Esophagus squamous epithelium (tissue), 5 donors: ENCODE measurements around the gene PLG. TPM values are rescaled to one million over a fixed set of nuclear protein-coding genes. Genes with fewer than 3 reads are reported as not detected.

Experiments
- DNase-seq: peaks from one replicate; lab custom pipeline; 2025; lab: John Stamatoyannopoulos, UW
- H3K27ac ChIP-seq, 4 donors: fragments of 200-600 bp; sonication (generic); one replicate each; pipeline ENCODE4 v1.5.1; 2016 to 2019; ENCODE audit warnings: mild to moderate bottlenecking in 1 of 4
- H3K27me3 ChIP-seq, 4 donors: fragments of 200-600 bp; sonication (generic); 1 replicate in 3 of 4; 2 replicates in 1 of 4; pipeline versions ENCODE4 v1.5.1 to v1.6.0; 2017 to 2021; ENCODE audit warnings: antibody characterized with exemption in 1 of 4
- H3K36me3 ChIP-seq, 3 donors: fragments of 200-600 bp; sonication (generic); one replicate each; pipeline ENCODE4 v1.5.1; 2016 to 2019
- H3K4me1 ChIP-seq, 3 donors: fragments of 200-600 bp; sonication (generic); one replicate each; pipeline ENCODE4 v1.5.1; 2017 to 2019
- H3K4me3 ChIP-seq, 4 donors: fragments of 200-600 bp; sonication (generic); 1 replicate in 3 of 4; 2 replicates in 1 of 4; pipeline ENCODE4 v1.5.1; 2016 to 2019; ENCODE audit warnings: mild to moderate bottlenecking in 2 of 4, moderate library complexity in 1 of 4
- H3K9me3 ChIP-seq, 3 donors: fragments of 200-600 bp; sonication (generic); one replicate each; pipeline ENCODE4 v1.5.1; 2016 to 2019
- POLR2A ChIP-seq, 4 donors: fragments of 450-650 bp; IDR thresholded peaks; one replicate each; pipeline ENCODE4 v1.6.1; 2017; ENCODE audit warnings: antibody characterized with exemption in 4 of 4, mild to moderate bottlenecking in 4 of 4, moderate library complexity in 3 of 4
- WGBS, 2 donors: methylation state at CpG; one replicate each; pipeline ENCODE4 v1.1.5; 2018; 5-methylcytosine and 5-hydroxymethylcytosine counted together
- intact Hi-C: fragments of 100-400 bp; cut with DNase I; formaldehyde crosslinking; loops from one replicate; pipeline ENCODE4 v1.15.0; 2022
- total RNA-seq, 4 donors: library from RNA; depleted of rRNA; stranded (reverse); fragments of >200 nt; gene quantifications; one replicate each; pipeline ENCODE4 v1.1.0, GENCODE V29; 2016
- TF ChIP-seq, protein P1 (sequence below), 6 experiments: fragments of 450-650 bp in 4 of 6; fragments of 200-600 bp in 2 of 6; sonication (generic) in 2 of 6; IDR thresholded peaks; one replicate each; pipeline ENCODE4 v1.5.1; 2016 to 2019; ENCODE audit warnings: antibody characterized with exemption in 6 of 6, mild to moderate bottlenecking in 4 of 6, moderate library complexity in 4 of 6
- donor health status: DM: yes; HTN: yes; CAD: no.

The PLG gene
- total RNA-seq, 4 donors from 2014 or later = not detected

DNA sequence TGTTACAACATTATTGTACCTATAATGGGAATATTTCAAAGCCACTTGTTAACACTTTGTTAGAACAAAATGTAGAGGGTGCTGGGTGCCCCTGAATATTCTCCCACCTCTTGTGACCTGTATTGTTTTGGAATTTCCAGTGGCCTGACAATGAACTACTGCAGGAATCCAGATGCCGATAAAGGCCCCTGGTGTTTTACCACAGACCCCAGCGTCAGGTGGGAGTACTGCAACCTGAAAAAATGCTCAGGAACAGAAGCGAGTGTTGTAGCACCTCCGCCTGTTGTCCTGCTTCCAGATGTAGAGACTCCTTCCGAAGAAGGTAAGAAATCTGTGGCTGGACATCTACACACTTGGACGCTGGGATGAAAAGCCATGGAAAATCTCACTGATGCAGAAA is 28.9 kb downstream of the PLG start:
- no peaks in the 10 kb centered on the region for H3K27me3 ChIP-seq
- DNase-seq = no peak
- no peak overlapping the region for H3K4me3 ChIP-seq
- H3K27ac ChIP-seq = no peak overlapping the region
- WGBS, 2 donors = 67 to 68% methylated on average over 6 of the region's 6 CpGs
- H3K9me3 ChIP-seq = no peaks in the 10 kb centered on the region
- intact Hi-C loops = loop anchor here (10.0 kb wide), 1 partner anchor 194 kb away; no protein-coding TSS in a partner anchor
- H3K36me3 ChIP-seq = no peaks in the 10 kb centered on the region
- H3K4me1 ChIP-seq = no peaks in the 10 kb centered on the region
- TF ChIP-seq POLR2A (IDR thresholded peaks at IDR 0.05) = no peak
- TF ChIP-seq, protein P1, sequence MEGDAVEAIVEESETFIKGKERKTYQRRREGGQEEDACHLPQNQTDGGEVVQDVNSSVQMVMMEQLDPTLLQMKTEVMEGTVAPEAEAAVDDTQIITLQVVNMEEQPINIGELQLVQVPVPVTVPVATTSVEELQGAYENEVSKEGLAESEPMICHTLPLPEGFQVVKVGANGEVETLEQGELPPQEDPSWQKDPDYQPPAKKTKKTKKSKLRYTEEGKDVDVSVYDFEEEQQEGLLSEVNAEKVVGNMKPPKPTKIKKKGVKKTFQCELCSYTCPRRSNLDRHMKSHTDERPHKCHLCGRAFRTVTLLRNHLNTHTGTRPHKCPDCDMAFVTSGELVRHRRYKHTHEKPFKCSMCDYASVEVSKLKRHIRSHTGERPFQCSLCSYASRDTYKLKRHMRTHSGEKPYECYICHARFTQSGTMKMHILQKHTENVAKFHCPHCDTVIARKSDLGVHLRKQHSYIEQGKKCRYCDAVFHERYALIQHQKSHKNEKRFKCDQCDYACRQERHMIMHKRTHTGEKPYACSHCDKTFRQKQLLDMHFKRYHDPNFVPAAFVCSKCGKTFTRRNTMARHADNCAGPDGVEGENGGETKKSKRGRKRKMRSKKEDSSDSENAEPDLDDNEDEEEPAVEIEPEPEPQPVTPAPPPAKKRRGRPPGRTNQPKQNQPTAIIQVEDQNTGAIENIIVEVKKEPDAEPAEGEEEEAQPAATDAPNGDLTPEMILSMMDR (IDR thresholded peaks at IDR 0.05) = peak in 1 of 6 experiments; percentile 13

DNA sequence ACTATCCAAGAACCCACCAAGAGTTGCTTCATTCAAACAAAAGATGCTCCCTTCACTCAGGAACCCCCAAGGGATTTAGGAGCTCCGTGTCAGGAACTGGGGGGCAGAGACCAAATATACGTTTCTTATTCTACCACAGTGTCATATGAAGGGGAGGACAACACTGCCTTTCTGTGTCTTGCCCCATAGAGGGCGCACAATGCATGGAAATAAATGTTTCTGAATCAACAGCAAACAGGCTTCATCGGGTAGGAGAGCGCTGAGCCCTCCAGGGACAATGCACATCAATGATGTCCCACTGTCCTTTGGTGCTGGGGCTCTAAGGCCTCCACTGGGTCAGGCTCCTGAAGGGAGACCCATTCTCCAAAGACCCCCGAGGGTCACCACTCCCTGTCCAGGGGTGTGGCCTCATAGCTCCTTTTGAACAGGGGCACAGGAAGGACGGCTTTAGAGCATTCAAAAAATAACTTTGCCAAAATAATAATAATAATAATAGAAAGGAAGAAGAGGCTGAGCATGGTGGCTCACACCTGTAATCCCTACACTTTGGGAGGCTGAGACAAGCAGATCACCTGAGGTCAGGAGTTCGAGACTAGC is 31.1 kb downstream of the PLG start:
- intact Hi-C loops = loop anchor here (10.0 kb wide), 1 partner anchor 192 kb away; no protein-coding TSS in a partner anchor
- Histone ChIP-seq H3K4me3 (no peak overlapping the region), H3K27me3 (no peaks in the 10 kb centered on the region), H3K4me1 (no peaks in the 10 kb centered on the region), H3K27ac (no peak overlapping the region), H3K36me3 (no peaks in the 10 kb centered on the region), H3K9me3 (no peaks in the 10 kb centered on the region)
- 30 to 34% methylated on average over 6 of the region's 8 CpGs for WGBS, 2 donors
- no peak for DNase-seq
- TF ChIP-seq, protein P1 (IDR thresholded peaks at IDR 0.05) = peak; percentile 31 to 72 (median 56)
- TF ChIP-seq POLR2A (IDR thresholded peaks at IDR 0.05) = no peak

DNA sequence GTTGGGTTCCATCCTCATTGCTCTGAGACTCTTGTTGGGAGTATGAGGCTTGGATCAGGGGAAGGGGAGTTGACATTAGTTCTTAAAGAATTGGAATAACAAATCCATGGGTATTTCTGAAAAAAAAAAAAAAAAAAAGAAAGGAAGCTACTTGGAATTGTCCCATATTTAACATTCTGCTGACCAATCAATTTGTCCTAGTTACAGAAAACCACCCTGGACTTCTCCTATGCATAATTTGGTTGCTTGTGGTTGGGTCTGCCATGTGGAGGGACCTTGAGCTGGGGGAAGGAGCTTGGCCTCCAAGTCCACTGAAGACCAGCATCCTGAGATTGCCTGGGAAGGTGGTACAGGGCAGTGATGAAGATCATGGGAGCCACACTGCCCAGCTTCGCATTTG is 32.6 kb downstream of the PLG start:
- Histone ChIP-seq H3K27ac (no peak overlapping the region), H3K9me3 (no peaks in the 10 kb centered on the region), H3K36me3 (no peaks in the 10 kb centered on the region), H3K27me3 (no peaks in the 10 kb centered on the region), H3K4me1 (no peaks in the 10 kb centered on the region), H3K4me3 (no peak overlapping the region)
- TF ChIP-seq, protein P1 (IDR thresholded peaks at IDR 0.05) = no peak
- no peak for TF ChIP-seq POLR2A (IDR thresholded peaks at IDR 0.05)
- 89 to 100% methylated on average over 1 of the region's 1 CpG for WGBS, 2 donors
- DNase-seq = no peak
- intact Hi-C loops = loop anchor here (10.0 kb wide), 1 partner anchor 190 kb away; no protein-coding TSS in a partner anchor

DNA sequence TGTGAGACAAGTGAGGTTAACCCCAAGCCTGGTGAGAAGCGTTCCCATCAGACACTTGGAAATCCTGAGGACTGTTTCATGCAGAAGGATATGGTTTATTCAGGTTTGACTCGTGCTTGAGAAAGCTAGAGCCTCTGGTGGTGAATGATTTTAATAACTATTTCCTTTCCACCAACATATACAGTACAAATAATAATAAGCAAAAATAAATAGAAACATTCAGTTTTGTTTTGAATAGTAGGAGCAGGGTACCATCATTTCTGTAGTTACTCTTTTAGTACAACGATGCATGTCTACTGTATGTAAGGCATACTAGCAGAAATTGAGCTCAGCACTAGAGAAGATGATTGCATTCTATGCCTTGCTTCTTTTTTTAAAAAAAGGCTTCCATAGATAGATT is 33.5 kb downstream of the PLG start:
- Histone ChIP-seq H3K4me3 (no peak overlapping the region), H3K27ac (no peak overlapping the region), H3K27me3 (no peaks in the 10 kb centered on the region), H3K36me3 (no peaks in the 10 kb centered on the region), H3K4me1 (no peaks in the 10 kb centered on the region), H3K9me3 (no peaks in the 10 kb centered on the region)
- WGBS, 2 donors = 45 to 58% methylated on average over 3 of the region's 3 CpGs
- intact Hi-C loops = loop anchor here (10.0 kb wide), 1 partner anchor 189 kb away; no protein-coding TSS in a partner anchor
- no peak for TF ChIP-seq POLR2A (IDR thresholded peaks at IDR 0.05)
- TF ChIP-seq, protein P1 (IDR thresholded peaks at IDR 0.05) = no peak
- DNase-seq = no peak

DNA sequence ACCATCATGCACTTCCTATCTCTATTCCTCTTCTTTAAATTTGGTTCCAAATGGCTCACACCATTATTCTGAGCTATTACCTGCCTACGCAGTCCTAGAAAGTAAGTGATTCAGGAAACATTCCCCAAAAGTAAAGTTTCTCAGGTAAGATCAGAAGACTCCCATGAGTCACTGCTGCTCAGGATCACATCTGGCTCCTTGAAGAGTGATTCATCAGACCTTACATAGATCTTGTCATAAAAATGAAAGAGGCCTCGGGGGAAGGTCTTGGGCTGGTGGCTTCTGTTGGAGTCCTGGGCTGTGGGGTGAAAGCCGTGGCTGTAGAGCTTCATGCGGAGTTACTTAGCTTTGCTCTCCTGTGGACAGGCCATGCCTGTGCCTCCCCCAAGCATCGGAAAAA is 35.9 kb downstream of the PLG start:
- H3K27me3 ChIP-seq = no peaks in the 10 kb centered on the region
- H3K4me1 ChIP-seq = no peaks in the 10 kb centered on the region
- no peak for DNase-seq
- no peak overlapping the region for H3K27ac ChIP-seq
- no peaks in the 10 kb centered on the region for H3K36me3 ChIP-seq
- WGBS, 2 donors = 57 to 71% methylated on average over 5 of the region's 5 CpGs
- H3K9me3 ChIP-seq = no peaks in the 10 kb centered on the region
- H3K4me3 ChIP-seq = no peak overlapping the region
- intact Hi-C loops = loop anchor here (10.0 kb wide), 1 partner anchor 187 kb away; no protein-coding TSS in a partner anchor
- no peak for TF ChIP-seq POLR2A (IDR thresholded peaks at IDR 0.05)
- TF ChIP-seq, protein P1 (IDR thresholded peaks at IDR 0.05) = no peak
